SU-DHL-6 (cell line): ENCODE results near the gene IL17REL.

ENCODE experiments used
- H2AFZ ChIP-seq: fragments of 200-600 bp; sonication (generic); 2 replicates; pipeline ENCODE4 v1.6.1; 2014; ENCODE audit warnings: low read depth, mild to moderate bottlenecking, moderate library complexity, mixed read lengths, antibody characterized with exemption, low read length; ENCODE audit not compliant: severe bottlenecking
- H3F3A ChIP-seq: fragments of 200-600 bp; shearing (Covaris generic); 2 replicates; pipeline ENCODE4 v1.6.0; 2016; ENCODE audit warnings: antibody characterized with exemption, mild to moderate bottlenecking; ENCODE audit not compliant: insufficient read depth
- H3K27ac ChIP-seq: fragments of 200-600 bp; sonication (generic); 2 replicates; pipeline ENCODE4 v1.5.1; 2016; ENCODE audit warnings: low read depth, mild to moderate bottlenecking, low read length, moderate library complexity, mixed read lengths
- H3K27me3 ChIP-seq: fragments of 200-600 bp; sonication (generic), shearing (Covaris generic); 2 replicates; pipeline ENCODE4 v1.6.0; 2014; ENCODE audit warnings: mild to moderate bottlenecking, low read length
- H3K36me3 ChIP-seq: fragments of 200-600 bp; sonication (generic); 2 replicates; pipeline ENCODE4 v1.6.1; 2014; ENCODE audit warnings: mild to moderate bottlenecking, low read length, mixed read lengths
- H3K4me2 ChIP-seq: fragments of 300-600, 200-600 bp; shearing (Covaris generic), sonication (generic); 2 replicates; pipeline ENCODE4 v1.6.0; 2014; ENCODE audit warnings: low read length, low read depth, mild to moderate bottlenecking; ENCODE audit not compliant: poor library complexity, severe bottlenecking
- H3K4me3 ChIP-seq: fragments of 200-600 bp; sonication (generic); 2 replicates; pipeline ENCODE4 v1.5.1; 2014; ENCODE audit warnings: antibody characterized with exemption, low read length, mild to moderate bottlenecking, mixed read lengths; ENCODE audit not compliant: insufficient read depth, poor library complexity, severe bottlenecking
- H3K79me2 ChIP-seq: fragments of 200-600 bp; sonication (generic); 2 replicates; pipeline ENCODE4 v1.6.1; 2014; ENCODE audit warnings: mild to moderate bottlenecking, low read length, moderate library complexity; ENCODE audit not compliant: insufficient read depth
- H3K9ac ChIP-seq: fragments of 200-600 bp; sonication (generic); 2 replicates; pipeline ENCODE4 v1.7.0; 2014; ENCODE audit warnings: mild to moderate bottlenecking, low read length
- H3K9me2 ChIP-seq: fragments of 200-600 bp; sonication (generic); replicated peaks from 2 replicates; pipeline ENCODE4 v1.6.1; 2014; ENCODE audit warnings: low read length; ENCODE audit not compliant: insufficient read depth
- H3K9me3 ChIP-seq: fragments of 200-600 bp; sonication (generic); 2 replicates; pipeline ENCODE4 v1.6.1; 2014; ENCODE audit warnings: low read length, mixed read lengths; ENCODE audit not compliant: insufficient read depth
- H4K20me1 ChIP-seq: fragments of 200-600 bp; sonication (generic); 2 replicates; pipeline ENCODE4 v1.6.1; 2014; ENCODE audit warnings: low read depth, mild to moderate bottlenecking, antibody characterized with exemption, low read length, moderate library complexity, mixed read lengths
- CTCF ChIP-seq: fragments of 200-600 bp; sonication (generic); IDR thresholded peaks from one replicate; pipeline ENCODE4 v1.5.1; 2017; ENCODE audit warnings: antibody characterized with exemption, mild to moderate bottlenecking, low read length, moderate library complexity; ENCODE audit not compliant: insufficient read depth, poor library complexity, severe bottlenecking
- EZH2phosphoT487 ChIP-seq: fragments of 200-600 bp; sonication (generic), shearing (Covaris generic); conservative IDR thresholded peaks from 2 replicates; pipeline ENCODE4 v1.6.1; 2018; ENCODE audit warnings: mild to moderate bottlenecking, antibody characterized with exemption, low read length, moderate library complexity, mixed read lengths

Gene IL17REL

GRCh38 chr22:50012211-50013181 lies at the start of gene IL17REL:
Gene IL17REL, minus strand, starts transcription at chr22:50012765. Its CDS starts 119 bp downstream, at chr22:50012646.
- H3K9me3 ChIP-seq, result no peaks in the 10 kb centered on the region
- TF ChIP-seq EZH2phosphoT487 (no peak), CTCF (no peak)
- no peaks in the 10 kb centered on the region for H3K27me3 ChIP-seq
- H3K36me3 ChIP-seq, result no peaks in the 10 kb centered on the region
- no peaks in the 10 kb centered on the region for H4K20me1 ChIP-seq
- no peaks in the 10 kb centered on the region for H3K9me2 ChIP-seq
- no peak within 1 kb of the TSS for H3K27ac ChIP-seq
- H3K4me2 ChIP-seq, result no peak within 1 kb of the TSS
- no peaks in the 10 kb centered on the region for H3K79me2 ChIP-seq
- H2AFZ ChIP-seq, result no peak within 1 kb of the TSS
- H3K9ac ChIP-seq, result no peak within 1 kb of the TSS
- H3F3A ChIP-seq, result no peaks in the 10 kb centered on the region
- no peak within 1 kb of the TSS for H3K4me3 ChIP-seq

- Histone ChIP-seq H3K27me3 (no peaks in the 10 kb centered on the region), H3K9me2 (no peaks in the 10 kb centered on the region), H3K4me2 (no peak overlapping the region), H3K27ac (no peak overlapping the region), H3K36me3 (no peaks in the 10 kb centered on the region), H3K79me2 (no peaks in the 10 kb centered on the region), H3K9me3 (no peaks in the 10 kb centered on the region), H3K9ac (no peak overlapping the region), H3K4me3 (no peak overlapping the region), H4K20me1 (no peaks in the 10 kb centered on the region), H2AFZ (no peak overlapping the region), H3F3A (no peaks in the 10 kb centered on the region)
- TF ChIP-seq EZH2phosphoT487 (no peak), CTCF (no peak)
These were observed 49.3 kb upstream of the IL17REL start for GRCh38 chr22:50061824-50062355.

GRCh38 chr22:50061141-50061823 lies 48.7 kb upstream of the IL17REL start:
- H3K79me2 ChIP-seq, result no peaks in the 10 kb centered on the region
- no peaks in the 10 kb centered on the region for H3K27me3 ChIP-seq
- H3K9me2 ChIP-seq, result no peaks in the 10 kb centered on the region
- H3K9me3 ChIP-seq, result no peaks in the 10 kb centered on the region
- H3K4me3 ChIP-seq, result no peak overlapping the region
- no peaks in the 10 kb centered on the region for H4K20me1 ChIP-seq
- H3K27ac ChIP-seq, result no peak overlapping the region
- H3K4me2 ChIP-seq, result no peak overlapping the region
- H3K9ac ChIP-seq, result no peak overlapping the region
- no peak overlapping the region for H2AFZ ChIP-seq
- H3K36me3 ChIP-seq, result no peaks in the 10 kb centered on the region
- TF ChIP-seq EZH2phosphoT487 (no peak), CTCF (no peak)
- no peaks in the 10 kb centered on the region for H3F3A ChIP-seq
